HCT116 (cell line): ENCODE measurements around the gene CDR2L. TPM values are rescaled to one million over a fixed set of nuclear protein-coding genes. Genes with fewer than 3 reads are reported as not detected.

Source experiments
- ATAC-seq: fragments of 200-7000 bp; cut with Tn5 transposase; 2 replicates; pipeline ENCODE4 v1.9.1; 2020; ENCODE audit warnings: mild to moderate bottlenecking, moderate library complexity
- BruUV-seq: library from RNA; stranded (reverse); fragments of 400-500 nt; replicated peaks from 2 replicates; lab custom pipeline; 2021; lab: Mats Ljungman, UMichigan
- CTCF ChIA-PET: fragments of 300-600 bp; sonication (Branson Sonifier 250); formaldehyde crosslinking; loops from one replicate; lab custom pipeline; 2021; ENCODE audit warnings: antibody characterized with exemption; lab: Charles Lee
- POLR2A ChIA-PET: fragments of 300-600, 350-600 bp; sonication (Branson Sonifier 250); formaldehyde crosslinking; loops from one replicate; lab custom pipeline; 2021; ENCODE audit warnings: antibody characterized with exemption; lab: Charles Lee
- RAD21 ChIA-PET, 2 experiments: fragments of 300-600 bp; sonication (Branson Sonifier 250); formaldehyde crosslinking; loops; one replicate each; lab custom pipeline; 2023; ENCODE audit warnings: low total read pairs in 2 of 2; ENCODE audit not compliant: uncharacterized antibody in 2 of 2, unreplicated experiment in 2 of 2, low non-redundant PET in 1 of 2; lab: Charles Lee
- DNase-seq: peaks from one replicate; pipeline ENCODE4 v3.0.0-alpha.2; 2010; ENCODE audit warnings: low read depth, low spot score
- H2AFZ ChIP-seq: fragments of 200-600 bp; shearing (Covaris generic), sonication (generic); 2 replicates; pipeline ENCODE4 v1.6.1; 2017; ENCODE audit warnings: low read depth, mixed run types, mixed read lengths, antibody characterized with exemption, low read length; ENCODE audit not compliant: poor library complexity, severe bottlenecking
- H3K27ac ChIP-seq: 2 replicates; pipeline ENCODE4 v1.5.1; 2012; ENCODE audit warnings: low read depth, low read length
- H3K27me3 ChIP-seq: fragments of 200-600 bp; sonication (generic); 2 replicates; pipeline ENCODE4 v1.6.1; 2016; ENCODE audit warnings: mixed run types, low read length, mixed read lengths; ENCODE audit not compliant: insufficient read depth
- H3K36me3 ChIP-seq, 2 experiments: fragments of 200-500 bp in 1 of 2; fragments of 200-600 bp in 1 of 2; sonication (Bioruptor generic) in 1 of 2; sonication (generic) in 1 of 2; 2 replicates each; pipeline versions ENCODE4 v1.5.1 to v1.6.1; 2014 to 2016; ENCODE audit warnings: low read length in 2 of 2, inconsistent platforms in 1 of 2, mixed read lengths in 1 of 2, mixed run types in 1 of 2; ENCODE audit not compliant: insufficient read depth in 2 of 2, control insufficient read depth in 1 of 2
- H3K4me1 ChIP-seq, 2 experiments: fragments of 200-600 bp in 1 of 2; sonication (generic) in 1 of 2; 2 replicates each; pipeline versions ENCODE4 v1.5.1 to v1.6.1; 2012 to 2017; ENCODE audit warnings: low read length in 2 of 2, inconsistent platforms in 1 of 2, mild to moderate bottlenecking in 1 of 2, mixed read lengths in 1 of 2, mixed run types in 1 of 2, moderate library complexity in 1 of 2; ENCODE audit not compliant: insufficient read depth in 2 of 2, control insufficient read depth in 1 of 2
- H3K4me2 ChIP-seq: fragments of 200-600 bp; sonication (generic); 2 replicates; pipeline ENCODE4 v1.6.1; 2017; ENCODE audit warnings: mixed run types, low read length, mixed read lengths
- H3K4me3 ChIP-seq, 2 experiments: fragments of 200-600 bp in 1 of 2; sonication (generic) in 1 of 2; replicated peaks in 1 of 2; 2 replicates each; pipeline ENCODE4 v1.5.1; 2011 to 2016; ENCODE audit warnings: low read length in 2 of 2, control low read depth in 1 of 2, low read depth in 1 of 2, mild to moderate bottlenecking in 1 of 2, mixed read lengths in 1 of 2, mixed run types in 1 of 2
- H3K79me2 ChIP-seq: fragments of 200-600 bp; sonication (generic); 2 replicates; pipeline ENCODE4 v1.6.1; 2017; ENCODE audit warnings: mild to moderate bottlenecking, mixed run types, low read length, moderate library complexity, mixed read lengths; ENCODE audit not compliant: insufficient read depth
- H3K9ac ChIP-seq: fragments of 200-600 bp; sonication (generic); 2 replicates; pipeline ENCODE4 v1.6.1; 2016; ENCODE audit warnings: low read length, mixed read lengths
- H3K9me2 ChIP-seq: fragments of 200-600 bp; sonication (generic), shearing (Covaris generic); 2 replicates; pipeline ENCODE4 v1.6.1; 2017; ENCODE audit warnings: mixed run types, mild to moderate bottlenecking, moderate library complexity; ENCODE audit not compliant: insufficient read depth
- H3K9me3 ChIP-seq, 2 experiments: fragments of 200-500 bp in 1 of 2; fragments of 200-600 bp in 1 of 2; sonication (Bioruptor generic) in 1 of 2; sonication (generic) in 1 of 2; 2 replicates each; pipeline ENCODE4 v1.6.1; 2014 to 2017; ENCODE audit warnings: low read length in 2 of 2, mixed read lengths in 2 of 2, inconsistent platforms in 1 of 2, low read depth in 1 of 2, mild to moderate bottlenecking in 1 of 2, mixed run types in 1 of 2, moderate library complexity in 1 of 2; ENCODE audit not compliant: control insufficient read depth in 1 of 2, insufficient read depth in 1 of 2
- H4K20me1 ChIP-seq: fragments of 200-600 bp; sonication (generic), shearing (Covaris generic); 2 replicates; pipeline ENCODE4 v1.6.1; 2017; ENCODE audit warnings: mixed run types, mild to moderate bottlenecking, moderate library complexity; ENCODE audit not compliant: insufficient read depth
- JUND ChIP-seq: IDR thresholded peaks from 2 replicates; pipeline ENCODE4 v1.6.1; 2012
- intact Hi-C: fragments of 100-400 bp; cut with micrococcal nuclease; formaldehyde crosslinking; loops from 2 replicates; pipeline ENCODE4 v1.10.0; 2022
- total RNA-seq: library from RNA; stranded (reverse); gene quantifications from one replicate; pipeline ENCODE4 v1.2.1, GENCODE V29; 2021; ENCODE audit not compliant: unreplicated experiment
- TF ChIP-seq, protein P1 (sequence below): IDR thresholded peaks from 2 replicates; pipeline ENCODE4 v1.6.1; 2012; ENCODE audit warnings: low read depth

Gene CDR2L
- total RNA-seq, 1 experiment from 2014 or later = 26.5 TPM

DNA sequence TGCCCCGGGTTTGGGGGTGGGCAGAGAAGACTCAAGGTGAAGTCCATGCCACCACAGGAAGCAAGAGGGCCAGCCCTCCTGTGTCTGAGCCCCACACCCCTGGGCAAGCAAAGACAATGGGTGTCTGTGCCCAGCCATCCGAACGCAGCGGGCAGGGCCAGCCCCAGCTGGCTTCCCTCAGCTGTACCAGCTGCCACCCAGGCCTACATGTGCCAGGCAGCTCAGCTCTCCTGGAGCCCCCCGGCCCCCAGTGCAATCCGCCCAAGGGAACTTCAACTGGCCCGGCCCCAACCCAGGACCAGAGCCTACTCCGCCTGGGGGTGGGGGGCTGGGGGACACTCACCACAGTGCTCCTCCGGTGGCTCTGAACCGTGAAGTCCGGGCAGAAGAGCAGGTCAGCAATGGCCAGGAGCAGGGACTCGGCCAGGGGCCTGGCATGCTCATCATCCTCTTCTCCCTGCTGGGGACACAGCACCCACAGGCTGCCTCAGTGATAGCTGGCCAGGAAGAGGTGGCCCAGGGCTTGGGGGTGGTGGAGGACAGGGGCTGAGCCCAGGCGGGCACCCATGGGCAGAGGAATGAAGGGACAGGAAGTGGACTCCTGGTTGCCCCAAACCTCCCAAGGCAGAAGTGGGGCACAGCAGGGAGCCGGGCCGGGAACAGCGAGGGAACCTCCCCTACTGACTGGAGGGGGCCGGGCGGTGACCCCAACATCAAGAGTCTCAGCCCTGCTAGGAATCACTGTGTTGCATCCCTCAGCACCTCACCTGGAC lies 24.6 kb upstream of the CDR2L start:
- BruUV-seq = no TSS peak
- Histone ChIP-seq H2AFZ (no peak overlapping the region), H3K79me2 (no peaks in the 10 kb centered on the region), H3K36me3 (no peaks in the 10 kb centered on the region), H3K27me3 (no peaks in the 10 kb centered on the region), H3K4me1 (peaks cover 12 to 20% of the 10 kb centered on the region in 2 experiments; a peak in 3 of 4 replicates), H3K9me2 (no peaks in the 10 kb centered on the region), H3K4me2 (no peak overlapping the region), H4K20me1 (no peaks in the 10 kb centered on the region), H3K9ac (no peak overlapping the region), H3K27ac (no peak overlapping the region; the same call in 1 of the 2 replicates), H3K4me3 (no peak overlapping the region), H3K9me3 (no peaks in the 10 kb centered on the region)
- ChIA-PET CTCF (interaction anchor here (0.8 to 3.9 kb wide), 30 partner anchors 8 to 450 kb away, joined by 3 to 36 read pairs (median 10); partner anchors contain the start of genes ARMC7, CDR2L, HID1 and MIF4GD), POLR2A (interaction anchor here (1.3 to 2.3 kb wide), 6 partner anchors 10 to 239 kb away, joined by 4 to 10 read pairs (median 4); partner anchors contain the start of genes ARMC7 and HID1), RAD21 (interaction anchor here (0.5 to 1.9 kb wide), 9 partner anchors 10 to 239 kb away, joined by 3 to 7 read pairs (median 3); partner anchors contain the start of genes HID1 (in 1 of the 2) and MRPL58 (in 1 of the 2))
- intact Hi-C loops = loop anchor here (5.0 kb wide), 1 partner anchor 69 kb away; no protein-coding TSS in a partner anchor
- TF ChIP-seq, protein P1, sequence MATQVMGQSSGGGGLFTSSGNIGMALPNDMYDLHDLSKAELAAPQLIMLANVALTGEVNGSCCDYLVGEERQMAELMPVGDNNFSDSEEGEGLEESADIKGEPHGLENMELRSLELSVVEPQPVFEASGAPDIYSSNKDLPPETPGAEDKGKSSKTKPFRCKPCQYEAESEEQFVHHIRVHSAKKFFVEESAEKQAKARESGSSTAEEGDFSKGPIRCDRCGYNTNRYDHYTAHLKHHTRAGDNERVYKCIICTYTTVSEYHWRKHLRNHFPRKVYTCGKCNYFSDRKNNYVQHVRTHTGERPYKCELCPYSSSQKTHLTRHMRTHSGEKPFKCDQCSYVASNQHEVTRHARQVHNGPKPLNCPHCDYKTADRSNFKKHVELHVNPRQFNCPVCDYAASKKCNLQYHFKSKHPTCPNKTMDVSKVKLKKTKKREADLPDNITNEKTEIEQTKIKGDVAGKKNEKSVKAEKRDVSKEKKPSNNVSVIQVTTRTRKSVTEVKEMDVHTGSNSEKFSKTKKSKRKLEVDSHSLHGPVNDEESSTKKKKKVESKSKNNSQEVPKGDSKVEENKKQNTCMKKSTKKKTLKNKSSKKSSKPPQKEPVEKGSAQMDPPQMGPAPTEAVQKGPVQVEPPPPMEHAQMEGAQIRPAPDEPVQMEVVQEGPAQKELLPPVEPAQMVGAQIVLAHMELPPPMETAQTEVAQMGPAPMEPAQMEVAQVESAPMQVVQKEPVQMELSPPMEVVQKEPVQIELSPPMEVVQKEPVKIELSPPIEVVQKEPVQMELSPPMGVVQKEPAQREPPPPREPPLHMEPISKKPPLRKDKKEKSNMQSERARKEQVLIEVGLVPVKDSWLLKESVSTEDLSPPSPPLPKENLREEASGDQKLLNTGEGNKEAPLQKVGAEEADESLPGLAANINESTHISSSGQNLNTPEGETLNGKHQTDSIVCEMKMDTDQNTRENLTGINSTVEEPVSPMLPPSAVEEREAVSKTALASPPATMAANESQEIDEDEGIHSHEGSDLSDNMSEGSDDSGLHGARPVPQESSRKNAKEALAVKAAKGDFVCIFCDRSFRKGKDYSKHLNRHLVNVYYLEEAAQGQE = no peak
- TF ChIP-seq JUND = no peak
- DNase-seq (no peak), ATAC-seq (no peak)
